ENCODE measurements around the gene SPSB4.

DNA sequence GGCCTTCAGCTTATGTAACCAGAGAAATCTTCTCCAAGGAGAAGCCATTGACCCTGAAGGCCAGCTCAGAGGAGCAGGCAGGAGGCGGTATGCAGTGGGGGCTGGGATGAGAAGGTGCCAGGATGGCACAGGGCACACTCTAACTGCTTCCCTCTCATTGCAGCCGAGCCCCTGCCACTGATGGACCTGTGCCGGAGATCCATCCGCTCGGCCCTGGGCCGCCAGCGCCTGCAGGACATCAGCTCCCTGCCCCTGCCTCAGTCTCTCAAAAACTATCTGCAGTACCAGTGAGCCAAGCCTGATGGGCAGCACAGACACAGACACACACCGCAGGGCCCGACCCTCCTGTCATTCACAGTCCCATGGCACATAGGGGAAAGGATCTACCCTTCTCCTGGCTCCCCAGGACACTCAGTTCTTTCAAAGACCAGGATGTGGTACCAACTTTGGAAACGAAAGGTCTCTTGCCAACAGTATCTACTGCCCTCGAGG is 95.9 kb downstream of the SPSB4 start:
- TF ChIP-seq USF2 (IDR thresholded peaks at IDR 0.05; ENCODE audit: low read length) (no peak), CTCF (IDR thresholded peaks at IDR 0.05; ENCODE audit: control extremely low read depth in 1 of 3, insufficient read depth in 1 of 3, low read depth in 1 of 3, low read length in 3 of 3) (no peak), KDM5A (IDR thresholded peaks at IDR 0.05; ENCODE audit: low read length) (no peak), RAD21 (IDR thresholded peaks at IDR 0.05 in 1 of 2, conservative IDR thresholded peaks at IDR 0.05 in 1 of 2; ENCODE audit: low read depth in 2 of 2, low read length in 2 of 2) (no peak), TAF7 (optimal IDR thresholded peaks at IDR 0.05; ENCODE audit: borderline replicate concordance, low read depth, low read length) (no peak), RFX5 (IDR thresholded peaks at IDR 0.05; ENCODE audit: borderline replicate concordance, low read depth, low read length) (no peak), HDAC2 (IDR thresholded peaks at IDR 0.05; ENCODE audit: borderline replicate concordance in 1 of 2, low read depth in 2 of 2, low read length in 2 of 2) (no peak), POLR2A (IDR thresholded peaks at IDR 0.05; ENCODE audit: control extremely low read depth in 1 of 2, low read depth in 2 of 2, low read length in 2 of 2) (no peak), GABPA (IDR thresholded peaks at IDR 0.05; ENCODE audit: borderline replicate concordance, insufficient read depth, low read length) (no peak), POLR2AphosphoS5 (IDR thresholded peaks at IDR 0.05; ENCODE audit: low read depth, low read length) (no peak), TAF1 (IDR thresholded peaks at IDR 0.05; ENCODE audit: low read depth, low read length) (no peak), SP1 (IDR thresholded peaks at IDR 0.05; ENCODE audit: low read depth, low read length) (no peak), TBP (IDR thresholded peaks at IDR 0.05; ENCODE audit: low read depth, low read length) (no peak)

Data from H1 (cell line).